Endodermal cell (in vitro differentiated cells): ENCODE data around the gene LMBR1. TPM values are rescaled to one million over a fixed set of nuclear protein-coding genes. Genes with fewer than 3 reads are reported as not detected.

ENCODE experiments used
- DNase-seq: peaks from one replicate; pipeline ENCODE4 v3.0.0-alpha.2; 2017
- H3K27ac ChIP-seq: 2 replicates; pipeline ENCODE4 v1.5.1; 2013; ENCODE audit warnings: mild to moderate bottlenecking, low read depth, low read length, moderate library complexity
- H3K27me3 ChIP-seq: 2 replicates; pipeline ENCODE4 v1.6.1; 2013; ENCODE audit warnings: mild to moderate bottlenecking, low read length, moderate library complexity; ENCODE audit not compliant: insufficient read depth, control insufficient read depth, poor library complexity, severe bottlenecking
- H3K36me3 ChIP-seq: 2 replicates; pipeline ENCODE4 v1.7.0; 2013; ENCODE audit warnings: mild to moderate bottlenecking, low read length, moderate library complexity; ENCODE audit not compliant: control insufficient read depth, insufficient read depth
- H3K4me1 ChIP-seq: one replicate; pipeline ENCODE4 v1.7.0; 2013; ENCODE audit warnings: low read length; ENCODE audit not compliant: control insufficient read depth, insufficient read depth
- H3K4me3 ChIP-seq: 2 replicates; pipeline ENCODE4 v1.5.1; 2013; ENCODE audit warnings: mild to moderate bottlenecking, low read length, moderate library complexity
- H3K9ac ChIP-seq: 2 replicates; pipeline ENCODE4 v1.6.1; 2013; ENCODE audit warnings: mild to moderate bottlenecking, low read length, moderate library complexity; ENCODE audit not compliant: poor library complexity, severe bottlenecking; ENCODE audit errors: extremely low read depth
- H3K9me3 ChIP-seq: 2 replicates; pipeline ENCODE4 v1.6.1; 2013; ENCODE audit warnings: mild to moderate bottlenecking, low read length, moderate library complexity; ENCODE audit not compliant: control insufficient read depth
- H3K27ac Mint-ChIP-seq: 2 replicates; pipeline ENCODE4 v1.8.0; 2020; ENCODE audit warnings: mixed read lengths
- H3K27me3 Mint-ChIP-seq: 2 replicates; pipeline ENCODE4 v1.8.0; 2021; ENCODE audit warnings: mild to moderate bottlenecking, mixed read lengths; ENCODE audit not compliant: insufficient read depth
- H3K36me3 Mint-ChIP-seq: 2 replicates; pipeline ENCODE4 v1.8.0; 2020; ENCODE audit warnings: low read depth, mixed read lengths
- H3K4me1 Mint-ChIP-seq: 2 replicates; pipeline ENCODE4 v1.8.0; 2020; ENCODE audit warnings: mixed read lengths
- H3K4me3 Mint-ChIP-seq: 2 replicates; pipeline ENCODE4 v1.8.0; 2020; ENCODE audit warnings: mild to moderate bottlenecking, moderate library complexity, mixed read lengths
- H3K9me3 Mint-ChIP-seq: 2 replicates; pipeline ENCODE4 v1.8.0; 2020; ENCODE audit warnings: mild to moderate bottlenecking, mixed read lengths
- CTCF ChIP-seq: fragments of 200-600 bp; sonication (generic); conservative IDR thresholded peaks from 2 replicates; pipeline ENCODE4 v1.5.0; 2021; ENCODE audit warnings: antibody characterized with exemption, mild to moderate bottlenecking
- WGBS, 2 experiments: methylation state at CpG; one replicate each; pipeline versions ENCODE4 v1.1.5 to v1.1.7; 2013; ENCODE audit warnings: missing lambda C conversion rate in 2 of 2, mixed read lengths in 1 of 2; ENCODE audit not compliant: insufficient coverage in 1 of 2, insufficient read length in 1 of 2; 5-methylcytosine and 5-hydroxymethylcytosine counted together
- total RNA-seq, 2 donors: library from RNA; stranded (reverse); fragmentation: NEBNext Ultra II Directional in 1 of 2; extraction: Animal tissue kit (Norgen Biotek cat#: 25700) in 1 of 2; gene quantifications; 2 replicates in 1 of 2; 3 replicates in 1 of 2; pipeline ENCODE4 v1.2.1, GENCODE V29; 2021

The LMBR1 gene
- total RNA-seq, 2 donors from 2014 or later = 80.9 to 88.3 TPM

GRCh38 chr7:156635529-156636385 is 257.2 kb downstream of the LMBR1 start:
- Histone ChIP-seq H3K36me3 (no peaks in the 10 kb centered on the region), H3K4me1 (no peaks in the 10 kb centered on the region), H3K27ac (no peak overlapping the region), H3K27me3 (no peaks in the 10 kb centered on the region), H3K4me3 (no peak overlapping the region), H3K9ac (no peak overlapping the region), H3K9me3 (no peaks in the 10 kb centered on the region)
- Mint-ChIP-seq H3K36me3 (peaks cover 7% of the 10 kb centered on the region), H3K27me3 (peaks cover 7% of the 10 kb centered on the region), H3K4me3 (no peak overlapping the region), H3K9me3 (peaks cover 12% of the 10 kb centered on the region), H3K4me1 (no peaks in the 10 kb centered on the region), H3K27ac (no peak overlapping the region)
- 90 to 93% methylated on average over 4 to 7 of the region's 7 CpGs for WGBS, 2 experiments
- no peak for DNase-seq
- no peak for TF ChIP-seq CTCF

GRCh38 chr7:156634117-156634516 is 258.9 kb downstream of the LMBR1 start:
- Histone ChIP-seq H3K27ac (no peak overlapping the region), H3K4me1 (no peaks in the 10 kb centered on the region), H3K27me3 (no peaks in the 10 kb centered on the region), H3K9me3 (peaks cover 14% of the 10 kb centered on the region), H3K4me3 (no peak overlapping the region), H3K36me3 (no peaks in the 10 kb centered on the region), H3K9ac (no peak overlapping the region)
- Mint-ChIP-seq H3K4me3 (no peak overlapping the region), H3K27me3 (no peaks in the 10 kb centered on the region), H3K9me3 (peaks cover 20% of the 10 kb centered on the region), H3K36me3 (peaks cover 8% of the 10 kb centered on the region), H3K27ac (no peak overlapping the region), H3K4me1 (no peaks in the 10 kb centered on the region)
- WGBS, 2 experiments = 88 to 91% methylated on average over 3 of the region's 3 CpGs
- no peak for DNase-seq
- TF ChIP-seq CTCF = no peak

- H3K4me1 Mint-ChIP-seq = no peaks in the 10 kb centered on the region
- H3K27me3 Mint-ChIP-seq = no peaks in the 10 kb centered on the region
- Histone ChIP-seq H3K9ac (no peak overlapping the region), H3K27ac (no peak overlapping the region), H3K4me1 (no peaks in the 10 kb centered on the region), H3K36me3 (no peaks in the 10 kb centered on the region), H3K4me3 (no peak overlapping the region), H3K27me3 (no peaks in the 10 kb centered on the region), H3K9me3 (peaks cover 24% of the 10 kb centered on the region)
- WGBS, 2 experiments = 91% methylated on average over 2 of the region's 2 CpGs; no CpG with 5 or more reads in 1 of the 2 experiments
- H3K27ac Mint-ChIP-seq = no peak overlapping the region
- no peak for DNase-seq
- peaks cover 7% of the 10 kb centered on the region for H3K36me3 Mint-ChIP-seq
- H3K9me3 Mint-ChIP-seq = peaks cover 29% of the 10 kb centered on the region
- H3K4me3 Mint-ChIP-seq = no peak overlapping the region
- no peak for TF ChIP-seq CTCF
These were observed 263.1 kb downstream of the LMBR1 start for GRCh38 chr7:156629873-156630272.
